Gastrocnemius medialis (tissue), 4 donors: ENCODE data around the gene IL1B. TPM values are rescaled to one million over a fixed set of nuclear protein-coding genes. Genes with fewer than 3 reads are reported as not detected.

Experiments used
- ATAC-seq, 2 donors: fragments of 150-250 bp; one replicate each; pipeline ENCODE4 v1.9.1; 2016
- DNase-seq, 2 donors: peaks; one replicate each; pipeline ENCODE4 v3.0.0-alpha.2; 2019
- H3K27ac ChIP-seq, 4 donors: fragments of 200-600 bp; sonication (generic); 1 replicate in 1 of 4; 2 replicates in 3 of 4; pipeline ENCODE4 v1.5.1; 2016 to 2018; ENCODE audit warnings: mild to moderate bottlenecking in 2 of 4, moderate library complexity in 1 of 4
- H3K27me3 ChIP-seq, 3 donors: fragments of 200-600 bp; sonication (generic) in 2 of 3; 1 replicate in 1 of 3; 2 replicates in 2 of 3; pipeline versions ENCODE4 v1.5.1 to v1.6.0; 2016 to 2019; ENCODE audit warnings: mild to moderate bottlenecking in 1 of 3, moderate library complexity in 1 of 3
- H3K36me3 ChIP-seq, 2 donors: fragments of 200-600 bp; sonication (generic) in 1 of 2; one replicate each; pipeline ENCODE4 v1.5.1; 2017 to 2018
- H3K4me1 ChIP-seq, 2 donors: fragments of 200-600 bp; sonication (generic) in 1 of 2; one replicate each; pipeline ENCODE4 v1.5.1; 2016 to 2017; ENCODE audit warnings: mild to moderate bottlenecking in 2 of 2
- H3K4me3 ChIP-seq, 4 donors: fragments of 200-600 bp; sonication (generic) in 3 of 4; 1 replicate in 1 of 4; 2 replicates in 3 of 4; pipeline ENCODE4 v1.5.1; 2016 to 2019; ENCODE audit warnings: mild to moderate bottlenecking in 2 of 4
- H3K9me3 ChIP-seq, 3 donors: fragments of 200-600 bp; sonication (generic) in 2 of 3; 1 replicate in 1 of 3; 2 replicates in 2 of 3; pipeline ENCODE4 v1.5.1; 2016 to 2019
- POLR2A ChIP-seq, 2 donors: fragments of 450-650 bp; IDR thresholded peaks; one replicate each; pipeline ENCODE4 v1.6.1; 2017; ENCODE audit warnings: antibody characterized with exemption in 2 of 2, mild to moderate bottlenecking in 2 of 2, moderate library complexity in 2 of 2
- in situ Hi-C, 4 donors: fragments of 200-750 bp; cut with MboI; loops; one replicate each; pipeline versions ENCODE4 v1.15.0 to v1.8.0; 2017; ENCODE audit warnings: low sequenced_read_pairs in 4 of 4
- intact Hi-C: fragments of 100-400 bp; cut with DNase I; formaldehyde crosslinking; loops from one replicate; pipeline ENCODE4 v1.15.1; 2023; ENCODE audit warnings: low total_unique reads
- total RNA-seq, 4 donors: library from RNA; depleted of rRNA; stranded (reverse); fragments of >200 nt; gene quantifications; one replicate each; pipeline versions ENCODE4 v1.1.0 to v1.2.3, GENCODE V29; 2016
- TF ChIP-seq, protein P1 (sequence below), 5 experiments: fragments of 450-650 bp in 3 of 5; fragments of 200-600 bp in 2 of 5; sonication (generic) in 2 of 5; IDR thresholded peaks in 4 of 5; conservative IDR thresholded peaks in 1 of 5; 1 replicate in 4 of 5; 2 replicates in 1 of 5; pipeline ENCODE4 v1.5.1; 2016 to 2019; ENCODE audit warnings: antibody characterized with exemption in 5 of 5, mild to moderate bottlenecking in 3 of 5, moderate library complexity in 3 of 5

IL1B gene
- total RNA-seq, 4 donors from 2014 or later, result not detected

DNA sequence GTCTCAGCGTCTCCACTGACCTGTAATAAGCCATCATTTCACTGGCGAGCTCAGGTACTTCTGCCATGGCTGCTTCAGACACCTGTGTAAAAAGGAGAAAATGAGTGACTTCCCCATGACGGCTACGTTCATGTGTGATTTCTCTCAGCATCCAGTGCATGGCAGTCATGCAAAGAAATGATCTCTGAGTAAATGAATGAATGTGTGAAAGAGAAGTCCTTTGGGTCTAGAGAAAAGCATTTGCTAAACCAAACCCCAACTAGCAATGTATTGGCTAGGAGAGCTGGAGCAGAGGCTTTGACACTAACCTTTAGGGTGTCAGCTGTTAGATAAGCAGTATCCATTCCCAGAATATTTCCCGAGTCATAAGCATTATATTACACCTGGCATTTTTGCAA, 417 bp downstream of the IL1B start:
- no peak overlapping the region for H3K4me3 ChIP-seq
- H3K4me1 ChIP-seq, result peaks cover 0 to 3% of the 10 kb centered on the region in 2 donors
- in situ Hi-C loops (no loop called here), intact Hi-C loops (no loop called here)
- TF ChIP-seq, protein P1, sequence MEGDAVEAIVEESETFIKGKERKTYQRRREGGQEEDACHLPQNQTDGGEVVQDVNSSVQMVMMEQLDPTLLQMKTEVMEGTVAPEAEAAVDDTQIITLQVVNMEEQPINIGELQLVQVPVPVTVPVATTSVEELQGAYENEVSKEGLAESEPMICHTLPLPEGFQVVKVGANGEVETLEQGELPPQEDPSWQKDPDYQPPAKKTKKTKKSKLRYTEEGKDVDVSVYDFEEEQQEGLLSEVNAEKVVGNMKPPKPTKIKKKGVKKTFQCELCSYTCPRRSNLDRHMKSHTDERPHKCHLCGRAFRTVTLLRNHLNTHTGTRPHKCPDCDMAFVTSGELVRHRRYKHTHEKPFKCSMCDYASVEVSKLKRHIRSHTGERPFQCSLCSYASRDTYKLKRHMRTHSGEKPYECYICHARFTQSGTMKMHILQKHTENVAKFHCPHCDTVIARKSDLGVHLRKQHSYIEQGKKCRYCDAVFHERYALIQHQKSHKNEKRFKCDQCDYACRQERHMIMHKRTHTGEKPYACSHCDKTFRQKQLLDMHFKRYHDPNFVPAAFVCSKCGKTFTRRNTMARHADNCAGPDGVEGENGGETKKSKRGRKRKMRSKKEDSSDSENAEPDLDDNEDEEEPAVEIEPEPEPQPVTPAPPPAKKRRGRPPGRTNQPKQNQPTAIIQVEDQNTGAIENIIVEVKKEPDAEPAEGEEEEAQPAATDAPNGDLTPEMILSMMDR (IDR thresholded peaks at IDR 0.05 in 4 of 5, conservative IDR thresholded peaks at IDR 0.05 in 1 of 5), result no peak
- TF ChIP-seq POLR2A (IDR thresholded peaks at IDR 0.05), result no peak
- ATAC-seq (no peak), DNase-seq (no peak)
- no peak overlapping the region for H3K27ac ChIP-seq
- no peaks in the 10 kb centered on the region for H3K36me3 ChIP-seq
- no peaks in the 10 kb centered on the region for H3K9me3 ChIP-seq
- H3K27me3 ChIP-seq, result peaks cover 0 to 3% (median 0%) of the 10 kb centered on the region in 3 donors

DNA sequence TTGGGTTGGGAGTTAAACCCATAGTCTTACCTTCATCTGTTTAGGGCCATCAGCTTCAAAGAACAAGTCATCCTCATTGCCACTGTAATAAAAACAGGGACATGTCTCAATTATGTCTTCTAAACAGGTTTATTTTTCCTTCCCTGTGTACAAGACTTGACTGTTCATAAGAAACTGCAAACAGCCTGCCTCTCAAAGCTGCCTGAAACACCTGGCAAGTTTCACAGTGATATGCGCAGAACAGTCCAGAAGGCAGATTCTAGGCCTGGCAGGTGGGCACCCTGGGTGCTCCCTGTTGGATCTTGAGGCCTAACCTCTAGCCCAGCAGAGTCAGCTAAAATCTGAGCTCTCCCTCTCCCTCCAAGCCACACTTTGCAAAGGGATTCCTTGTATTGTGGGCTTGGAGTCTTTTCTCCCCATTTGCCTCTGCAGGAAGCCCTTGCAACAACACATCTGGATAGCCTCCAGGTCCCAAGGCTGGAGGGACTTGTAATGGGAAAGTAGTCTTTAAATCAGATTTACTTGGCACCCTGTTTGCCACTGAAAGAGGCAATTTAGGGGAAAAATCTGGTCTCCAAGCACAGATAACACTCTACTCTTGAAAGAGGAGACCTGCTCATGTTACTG, 930 bp downstream of the IL1B start:
- H3K36me3 ChIP-seq, result no peaks in the 10 kb centered on the region
- peaks cover 0 to 3% of the 10 kb centered on the region in 2 donors for H3K4me1 ChIP-seq
- DNase-seq (no peak), ATAC-seq (no peak)
- H3K27me3 ChIP-seq, result peaks cover 0 to 3% (median 0%) of the 10 kb centered on the region in 3 donors
- no peak overlapping the region for H3K27ac ChIP-seq
- in situ Hi-C loops (no loop called here), intact Hi-C loops (no loop called here)
- TF ChIP-seq, protein P1 (IDR thresholded peaks at IDR 0.05 in 4 of 5, conservative IDR thresholded peaks at IDR 0.05 in 1 of 5), result no peak
- TF ChIP-seq POLR2A (IDR thresholded peaks at IDR 0.05), result no peak
- no peak overlapping the region for H3K4me3 ChIP-seq
- H3K9me3 ChIP-seq, result no peaks in the 10 kb centered on the region

DNA sequence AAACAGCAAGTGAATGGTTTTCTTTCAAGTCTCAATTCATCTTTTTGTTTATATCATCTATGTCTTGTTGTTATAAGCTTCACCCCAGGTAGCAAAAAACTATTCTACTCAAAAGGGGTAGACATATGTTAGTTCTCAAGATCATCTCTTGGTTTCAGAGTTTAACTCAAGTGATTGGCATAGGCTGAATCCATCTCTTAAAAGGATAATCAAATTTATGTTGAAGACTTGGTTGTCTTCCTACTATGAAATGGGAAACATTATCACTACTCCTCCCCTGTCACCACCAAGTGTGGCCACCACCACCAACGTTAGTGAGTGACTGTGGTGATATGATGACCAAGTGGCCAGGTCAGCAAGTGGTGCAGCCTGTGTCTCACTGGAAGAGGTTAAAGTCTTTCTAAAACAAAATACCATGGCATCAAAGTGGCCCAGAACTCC, 1.5 kb downstream of the IL1B start:
- no peak overlapping the region for H3K27ac ChIP-seq
- ATAC-seq (no peak), DNase-seq (no peak)
- TF ChIP-seq, protein P1 (IDR thresholded peaks at IDR 0.05 in 4 of 5, conservative IDR thresholded peaks at IDR 0.05 in 1 of 5), result no peak
- TF ChIP-seq POLR2A (IDR thresholded peaks at IDR 0.05), result no peak
- no peaks in the 10 kb centered on the region for H3K9me3 ChIP-seq
- peaks cover 0 to 3% (median 0%) of the 10 kb centered on the region in 3 donors for H3K27me3 ChIP-seq
- in situ Hi-C loops, result no loop called here
- no peaks in the 10 kb centered on the region for H3K36me3 ChIP-seq
- no peak overlapping the region for H3K4me3 ChIP-seq
- intact Hi-C loops, result no loop called here
- peaks cover 0 to 3% of the 10 kb centered on the region in 2 donors for H3K4me1 ChIP-seq

DNA sequence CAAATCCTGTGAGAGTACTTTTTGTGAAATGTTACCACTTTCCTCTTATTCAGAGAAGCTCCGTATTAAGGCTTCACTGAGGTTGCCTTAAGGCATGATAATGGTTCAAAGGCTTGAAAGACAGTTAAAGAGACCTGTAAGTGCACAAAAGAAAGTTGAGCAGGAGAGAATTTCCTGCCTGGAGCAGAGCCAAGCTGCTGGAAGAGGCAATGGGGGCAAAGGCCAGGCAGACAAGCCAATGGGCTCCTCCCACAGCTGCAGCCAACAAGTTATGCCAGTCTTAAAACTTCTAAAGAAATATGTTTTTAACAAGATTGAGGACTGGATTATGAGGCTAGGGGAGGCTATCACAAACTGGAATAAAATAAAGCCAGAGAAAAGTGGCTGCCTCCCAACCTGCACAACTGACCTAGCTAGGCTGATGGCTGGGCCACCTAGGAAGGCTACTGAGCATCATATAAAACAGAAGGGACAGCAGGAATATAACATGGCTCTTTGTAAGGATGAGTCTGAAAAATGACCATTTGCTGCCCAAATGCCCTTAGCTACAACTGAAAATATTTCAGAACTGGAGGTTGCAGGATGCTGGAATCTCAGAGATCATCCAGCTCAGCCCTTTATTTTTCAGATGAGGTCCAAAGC, 2.1 kb downstream of the IL1B start:
- ATAC-seq, result no peak
- in situ Hi-C loops (no loop called here), intact Hi-C loops (no loop called here)
- H3K4me3 ChIP-seq, result no peak overlapping the region
- DNase-seq, result no peak
- H3K4me1 ChIP-seq, result peaks cover 0 to 3% of the 10 kb centered on the region in 2 donors
- peaks cover 0 to 3% (median 0%) of the 10 kb centered on the region in 3 donors for H3K27me3 ChIP-seq
- no peak overlapping the region for H3K27ac ChIP-seq
- H3K9me3 ChIP-seq, result no peaks in the 10 kb centered on the region
- H3K36me3 ChIP-seq, result no peaks in the 10 kb centered on the region
- TF ChIP-seq, protein P1 (IDR thresholded peaks at IDR 0.05 in 4 of 5, conservative IDR thresholded peaks at IDR 0.05 in 1 of 5), result no peak
- no peak for TF ChIP-seq POLR2A (IDR thresholded peaks at IDR 0.05)
